Fibroblast of pulmonary artery (primary cell): ENCODE data around the gene IFNL2.

Experiments
- DNase-seq: peaks from one replicate; pipeline ENCODE4 v3.0.0-alpha.2; 2010; ENCODE audit warnings: low read depth
- H3K4me3 ChIP-seq: replicated peaks from 2 replicates; pipeline ENCODE4 v1.5.1; 2011; ENCODE audit warnings: low read depth, mild to moderate bottlenecking, control low read depth, low read length, moderate library complexity
- CTCF ChIP-seq: IDR thresholded peaks from 2 replicates; pipeline ENCODE4 v1.5.1; 2011; ENCODE audit warnings: mild to moderate bottlenecking, control low read depth, low read length, inconsistent platforms; ENCODE audit errors: missing control alignments

The IFNL2 gene

DNA sequence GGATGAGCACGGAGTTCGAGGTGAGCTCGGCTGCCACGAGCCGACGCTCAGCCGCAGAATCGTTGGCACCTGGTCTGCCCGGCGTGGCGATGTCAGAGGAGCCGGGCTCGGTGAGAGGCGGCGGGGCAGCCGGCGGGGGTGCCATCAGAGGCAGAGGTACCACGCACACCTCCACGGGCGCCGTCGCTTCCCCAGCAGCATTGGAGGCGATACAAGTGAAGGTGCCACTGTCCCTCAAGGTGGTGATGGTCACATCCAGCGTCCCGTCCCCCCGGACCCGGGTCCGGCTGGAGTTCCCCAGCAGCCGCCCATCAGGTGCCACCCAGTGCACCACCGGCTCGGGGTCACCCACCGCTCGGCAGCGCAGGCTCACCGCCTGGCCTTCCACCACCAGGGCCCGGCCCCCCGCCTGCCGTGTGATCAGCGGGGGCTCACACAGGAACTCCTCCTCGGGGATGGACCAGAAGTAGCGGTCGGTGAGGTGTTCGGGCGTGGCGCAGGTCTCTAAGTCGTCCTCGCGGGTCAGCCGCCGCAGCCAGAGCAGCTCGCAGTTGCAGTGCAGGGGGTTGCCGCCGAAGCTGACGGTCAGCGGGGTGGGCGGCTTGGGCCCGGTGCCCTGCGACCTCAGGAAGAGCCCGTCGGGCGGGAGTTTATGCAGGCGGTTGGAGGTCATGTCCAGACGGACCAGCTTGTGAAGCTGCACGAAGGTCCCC lies 46.0 kb downstream of the IFNL2 start:
- no peak for DNase-seq
- no peak overlapping the region for H3K4me3 ChIP-seq
- TF ChIP-seq CTCF = no peak

- no peak overlapping the region for H3K4me3 ChIP-seq
- no peak for DNase-seq
- TF ChIP-seq CTCF = no peak
Observed at GRCh38 chr19:39315933-39316332, 47.7 kb downstream of the IFNL2 start.

DNA sequence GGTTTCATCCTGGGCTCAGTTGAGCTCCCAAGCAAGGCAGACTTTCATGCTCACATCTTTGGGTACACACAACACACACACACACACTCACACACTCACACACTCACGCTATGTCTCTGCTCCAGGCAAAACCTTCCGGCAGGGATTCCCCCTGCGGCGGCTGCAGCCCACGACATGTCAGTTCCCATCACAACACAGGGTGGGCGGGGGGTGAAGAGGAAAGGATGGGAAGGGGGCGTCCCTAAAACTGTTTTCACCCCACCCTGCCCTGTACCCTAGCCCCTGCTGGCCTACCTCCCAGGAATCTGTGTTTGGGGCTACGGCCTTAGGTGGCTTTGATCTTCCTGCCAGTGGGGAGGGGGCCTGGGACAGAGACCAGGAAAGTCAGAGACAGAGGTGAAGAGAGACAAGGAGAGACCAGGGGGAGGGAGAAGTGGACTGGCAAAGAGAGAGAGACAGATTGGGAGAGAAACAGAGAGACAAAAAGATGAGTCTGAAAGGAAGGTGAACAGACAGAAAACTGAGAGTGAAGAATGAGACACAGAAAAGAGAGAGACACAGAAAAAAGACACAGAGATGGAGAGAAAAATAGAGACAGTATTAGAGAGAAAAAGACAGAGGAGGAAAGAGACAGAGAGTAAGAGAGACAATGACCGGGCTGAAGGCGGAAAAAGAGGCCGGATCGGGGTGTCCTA lies 48.6 kb downstream of the IFNL2 start:
- no peak for DNase-seq
- no peak overlapping the region for H3K4me3 ChIP-seq
- no peak for TF ChIP-seq CTCF

- no peak for DNase-seq
Observed at GRCh38 chr19:39317476-39317875, 49.3 kb downstream of the IFNL2 start.

DNA sequence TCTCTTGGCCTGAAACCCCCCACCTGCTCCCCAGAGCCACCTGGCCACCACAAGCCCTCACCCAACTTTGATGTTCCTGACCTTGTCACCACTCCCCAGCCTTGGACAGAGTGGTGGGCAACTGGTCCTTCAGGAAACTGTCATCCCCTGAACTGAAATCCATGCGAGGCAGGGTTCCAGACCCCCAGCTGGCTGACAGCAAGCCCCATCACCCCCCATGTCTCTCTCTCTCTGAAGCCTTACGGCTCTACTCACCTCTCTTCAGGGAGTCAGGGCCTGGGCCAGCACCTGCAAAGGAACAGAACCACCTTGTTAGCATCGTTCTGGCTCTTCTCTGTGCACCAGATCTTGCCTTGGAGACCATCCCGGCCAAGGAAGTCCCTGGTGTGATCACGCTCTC lies 49.9 kb downstream of the IFNL2 start:
- no peak for TF ChIP-seq CTCF
- DNase-seq = no peak
- H3K4me3 ChIP-seq = no peak overlapping the region

More at GRCh38 chr19:39317476-39317875, 49.3 kb downstream of the IFNL2 start:
- H3K4me3 ChIP-seq = no peak overlapping the region
- TF ChIP-seq CTCF = no peak

- H3K4me3 ChIP-seq = no peak overlapping the region
- no peak for DNase-seq
- TF ChIP-seq CTCF = no peak
Observed at GRCh38 chr19:39318690-39319089, 50.5 kb downstream of the IFNL2 start.
